ENCODE data around the gene IL23A.

- TF ChIP-seq POLR2AphosphoS5 (IDR thresholded peaks at IDR 0.05; ENCODE audit: low read depth, low read length) (peak; percentile 88), POLR2A (IDR thresholded peaks at IDR 0.05; ENCODE audit: low read depth, low read length) (peak; percentile 87), TAF1 (IDR thresholded peaks at IDR 0.05; ENCODE audit: low read depth, low read length) (peak; percentile 79), SPI1 (IDR thresholded peaks at IDR 0.05; ENCODE audit: low read depth, low read length) (no peak), PAX5 (IDR thresholded peaks at IDR 0.05; ENCODE audit: insufficient read depth, low read length, severe bottlenecking) (no peak), POU2F2 (IDR thresholded peaks at IDR 0.05; ENCODE audit: low read depth, low read length) (0 out of 2 replicates have a peak, but pooled peaks have one; percentile 41)
Observed at GRCh38 chr12:56315622-56316473, 22.8 kb upstream of the IL23A start, which contains the start of gene CNPY2.
